Body of pancreas (tissue), 4 donors: ENCODE data around the gene RNU6-9. TPM values are rescaled to one million over a fixed set of nuclear protein-coding genes. Genes with fewer than 3 reads are reported as not detected.

Source experiments
- ATAC-seq: fragments of 150-250 bp; one replicate; pipeline ENCODE4 v1.9.1; 2016
- DNase-seq, 4 donors: peaks; one replicate each; pipeline ENCODE4 v3.0.0-alpha.2; 2019
- H3K27ac ChIP-seq, 4 donors: fragments of 200-600 bp; sonication (generic); 1 replicate in 3 of 4; 2 replicates in 1 of 4; pipeline versions ENCODE4 v1.5.1 to v1.6.1; 2016 to 2019; ENCODE audit warnings: mild to moderate bottlenecking in 1 of 4, mixed read lengths in 1 of 4, moderate library complexity in 1 of 4
- H3K27me3 ChIP-seq, 2 donors: fragments of 200-600 bp; sonication (generic); one replicate each; pipeline ENCODE4 v1.6.0; 2016; ENCODE audit warnings: mild to moderate bottlenecking in 1 of 2
- H3K36me3 ChIP-seq, 2 donors: fragments of 200-600 bp; sonication (generic); replicated peaks in 1 of 2; 2 replicates each; pipeline ENCODE4 v1.5.1; 2016; ENCODE audit warnings: low read depth in 2 of 2; ENCODE audit not compliant: insufficient read depth in 1 of 2
- H3K4me1 ChIP-seq: fragments of 200-600 bp; sonication (generic); one replicate; pipeline ENCODE4 v1.6.0; 2016
- H3K4me3 ChIP-seq, 2 donors: fragments of 200-600 bp; sonication (generic); 1 replicate in 1 of 2; 2 replicates in 1 of 2; pipeline ENCODE4 v1.5.1; 2016 to 2019
- H3K9me3 ChIP-seq, 3 donors: fragments of 200-600 bp; sonication (generic); 1 replicate in 2 of 3; 2 replicates in 1 of 3; pipeline ENCODE4 v1.5.1; 2016
- CTCF ChIP-seq, 7 experiments: fragments of 450-650 bp in 4 of 7; fragments of 200-600 bp in 3 of 7; sonication (generic) in 3 of 7; IDR thresholded peaks; one replicate each; pipeline ENCODE4 v1.5.1; 2016 to 2019; ENCODE audit warnings: antibody characterized with exemption in 7 of 7
- POLR2A ChIP-seq, 3 donors: fragments of 450-650 bp; IDR thresholded peaks; one replicate each; pipeline ENCODE4 v1.6.1; 2016; ENCODE audit warnings: antibody characterized with exemption in 3 of 3, mild to moderate bottlenecking in 2 of 3
- WGBS, 2 donors: methylation state at CpG; one replicate each; pipeline ENCODE4 v1.1.5; 2017; 5-methylcytosine and 5-hydroxymethylcytosine counted together
- intact Hi-C: fragments of 100-400 bp; cut with DNase I; formaldehyde crosslinking; loops from one replicate; pipeline ENCODE4 v1.15.1; 2023
- total RNA-seq, 2 donors: library from RNA; depleted of rRNA; stranded (reverse); fragments of >200 nt; gene quantifications; one replicate each; pipeline ENCODE4 v1.1.0, GENCODE V29; 2016

RNU6-9 gene
- total RNA-seq, 2 donors from 2014 or later = not detected

- H3K27me3 ChIP-seq = no peaks in the 10 kb centered on the region
- 84 to 85% methylated on average over 5 to 35 of the region's 37 CpGs for WGBS, 2 donors
- peaks cover 3 to 5% of the 10 kb centered on the region in 2 donors for H3K36me3 ChIP-seq
- TF ChIP-seq CTCF (IDR thresholded peaks at IDR 0.05) = no peak
- H3K4me1 ChIP-seq = no peaks in the 10 kb centered on the region
- DNase-seq (no peak), ATAC-seq (no peak)
- H3K27ac ChIP-seq = no peak overlapping the region
- no peaks in the 10 kb centered on the region for H3K9me3 ChIP-seq
- no peak overlapping the region for H3K4me3 ChIP-seq
- intact Hi-C loops = no loop called here
Measured at GRCh38 chr19:879711-880438, 13.4 kb upstream of the RNU6-9 start.

DNA sequence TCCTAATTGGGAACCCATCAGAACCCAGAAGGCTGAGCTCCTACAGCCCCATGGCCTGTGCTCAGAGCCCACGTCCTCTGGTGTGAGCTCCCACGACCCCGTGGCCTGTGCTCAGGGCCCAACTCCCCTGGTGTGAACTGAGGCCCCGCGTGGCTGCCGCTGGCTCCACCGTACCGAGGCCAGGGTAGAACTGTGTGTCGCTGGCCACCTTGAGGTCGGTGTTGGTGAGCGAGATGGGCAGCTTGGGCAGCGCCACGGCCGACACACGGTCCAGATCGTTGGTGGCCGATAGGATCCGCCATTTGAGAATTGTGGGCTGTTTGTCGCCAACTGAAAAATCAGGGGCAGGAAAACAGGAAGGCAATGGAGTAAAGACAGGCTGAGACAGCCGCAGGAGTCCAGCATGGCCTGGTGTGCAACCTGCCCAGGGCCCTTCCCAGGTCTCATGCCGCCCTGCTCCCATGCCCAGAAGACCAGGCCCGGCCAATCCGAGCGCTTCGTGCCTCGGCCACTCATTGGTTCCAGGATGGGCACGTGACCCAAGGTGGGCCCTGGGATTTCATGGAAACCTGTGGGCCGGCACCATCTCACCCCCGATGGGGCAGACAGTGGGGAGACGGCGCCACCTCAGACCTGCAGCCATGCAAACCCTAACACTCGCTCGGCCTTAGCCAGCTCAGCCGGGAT, 11.8 kb upstream of the RNU6-9 start:
- Histone ChIP-seq H3K27ac (no peak overlapping the region), H3K36me3 (peaks cover 5 to 7% of the 10 kb centered on the region in 2 donors), H3K9me3 (no peaks in the 10 kb centered on the region), H3K4me3 (no peak overlapping the region), H3K4me1 (no peaks in the 10 kb centered on the region), H3K27me3 (no peaks in the 10 kb centered on the region)
- no peak for DNase-seq
- intact Hi-C loops = no loop called here
- no peak for ATAC-seq
- TF ChIP-seq CTCF (IDR thresholded peaks at IDR 0.05) = no peak
- no peak for TF ChIP-seq POLR2A (IDR thresholded peaks at IDR 0.05)
- 94 to 95% methylated on average over 17 to 33 of the region's 34 CpGs for WGBS, 2 donors

DNA sequence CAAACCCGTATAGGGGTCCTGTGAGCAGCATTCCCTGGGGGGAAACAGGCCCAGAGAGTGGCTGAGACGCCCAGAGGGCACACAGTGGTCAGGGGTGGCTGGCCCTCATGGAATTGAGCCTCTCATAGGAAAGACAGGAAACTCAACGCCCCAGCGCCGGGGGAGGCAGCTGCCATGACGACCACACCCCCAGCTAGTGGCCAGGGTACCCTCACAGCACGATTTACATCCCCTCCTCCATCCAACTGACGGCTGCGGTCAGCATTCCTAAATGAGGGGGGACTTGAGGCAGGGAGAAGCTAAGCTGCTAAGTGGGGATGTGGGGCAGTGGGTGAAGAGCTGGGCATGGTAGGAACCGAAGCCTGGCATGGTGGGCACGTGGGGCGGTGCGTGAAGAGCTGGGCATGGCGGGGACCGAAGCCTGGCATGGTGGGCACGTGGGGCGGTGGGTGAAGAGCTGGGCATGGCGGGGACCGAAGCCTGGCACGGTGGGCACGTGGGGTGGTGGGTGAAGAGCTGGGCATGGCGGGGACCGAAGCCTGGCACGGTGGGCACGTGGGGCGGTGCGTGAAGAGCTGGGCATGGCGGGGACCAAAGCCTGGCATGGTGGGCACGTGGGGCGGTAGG, 10.3 kb upstream of the RNU6-9 start:
- Histone ChIP-seq H3K36me3 (peaks cover 3 to 7% of the 10 kb centered on the region in 2 donors), H3K27me3 (no peaks in the 10 kb centered on the region), H3K27ac (no peak overlapping the region), H3K9me3 (no peaks in the 10 kb centered on the region), H3K4me3 (no peak overlapping the region), H3K4me1 (no peaks in the 10 kb centered on the region)
- 90 to 97% methylated on average over 22 to 30 of the region's 30 CpGs for WGBS, 2 donors
- no peak for DNase-seq
- no peak for TF ChIP-seq POLR2A (IDR thresholded peaks at IDR 0.05)
- no peak for TF ChIP-seq CTCF (IDR thresholded peaks at IDR 0.05)
- ATAC-seq = no peak
- intact Hi-C loops = no loop called here

DNA sequence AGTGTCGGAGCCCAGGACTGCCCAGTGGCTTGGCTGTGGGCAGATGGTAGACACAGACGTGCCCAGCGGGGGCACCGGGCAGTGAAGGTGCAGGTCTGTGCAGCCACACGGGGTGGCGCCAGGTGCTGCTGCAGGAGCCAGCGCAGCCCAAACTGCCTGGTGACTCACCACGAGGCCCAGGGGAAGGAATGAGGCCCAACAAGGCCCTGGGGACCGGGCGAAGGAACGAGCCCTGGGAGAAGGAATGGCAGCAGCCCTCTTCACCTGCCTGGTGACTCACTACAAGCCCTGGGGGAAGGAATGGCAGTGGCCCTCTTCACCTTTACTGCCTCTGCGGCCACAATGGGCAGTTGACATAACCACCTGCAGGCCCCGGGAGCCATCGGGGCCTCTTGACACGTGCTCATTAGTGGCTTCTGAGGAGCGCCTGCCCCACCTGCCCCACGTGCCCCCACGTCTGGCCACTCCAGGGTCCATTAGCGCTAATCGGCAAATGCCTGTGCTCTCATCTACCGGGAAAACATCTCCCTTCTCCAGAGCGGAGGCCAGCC, 9.5 kb upstream of the RNU6-9 start:
- Histone ChIP-seq H3K36me3 (peaks cover 3 to 7% of the 10 kb centered on the region in 2 donors), H3K27ac (no peak overlapping the region), H3K4me3 (no peak overlapping the region), H3K9me3 (no peaks in the 10 kb centered on the region), H3K4me1 (no peaks in the 10 kb centered on the region), H3K27me3 (no peaks in the 10 kb centered on the region)
- 85 to 96% methylated on average over 6 to 16 of the region's 22 CpGs for WGBS, 2 donors
- ATAC-seq = no peak
- TF ChIP-seq CTCF (IDR thresholded peaks at IDR 0.05) (no peak), POLR2A (IDR thresholded peaks at IDR 0.05) (no peak)
- intact Hi-C loops = no loop called here
- no peak for DNase-seq
